Measurements from ENCODE around the gene CFAP54. TPM values are rescaled to one million over a fixed set of nuclear protein-coding genes. Genes with fewer than 3 reads are reported as not detected.

The CFAP54 gene
- total and polyA plus RNA-seq, 2 of the 4 experiments (the other 2 are of a cell fraction), result 0.18 to 0.41 TPM

DNA sequence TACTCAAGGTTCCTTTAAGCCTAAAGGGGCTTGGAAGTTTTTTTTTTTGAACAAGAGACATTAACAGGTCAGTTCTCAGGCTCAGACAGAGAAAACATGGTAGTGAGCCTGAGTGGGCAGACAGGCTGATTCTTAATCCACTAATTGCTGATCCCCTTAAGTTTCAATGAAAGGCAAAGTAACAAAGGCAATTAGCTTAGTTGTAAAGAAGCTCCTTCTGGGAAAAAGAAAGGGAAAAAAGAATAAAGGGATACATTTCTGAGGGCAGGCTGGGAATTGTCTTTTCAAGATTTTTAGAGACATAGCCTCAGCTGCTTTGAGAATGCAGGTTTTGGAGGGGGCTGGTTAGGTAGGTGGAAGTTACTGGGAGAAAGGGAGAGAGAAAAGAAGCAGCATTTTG, 133.8 kb downstream of the CFAP54 start:
- H2AK9ac ChIP-seq (replicated peaks; ENCODE audit: low read depth, low read length, poor library complexity), result no peak overlapping the region
- no peak overlapping the region for H2BK15ac ChIP-seq (ENCODE audit: low read depth, low read length)
- H3K79me1 ChIP-seq (ENCODE audit: low read depth in 1 of 2, low read length in 2 of 2), result no peaks in the 10 kb centered on the region
- no peaks in the 10 kb centered on the region for H3K4me1 ChIP-seq (ENCODE audit: control insufficient read depth, insufficient read depth, low read length)
- no peak overlapping the region for H3K23ac ChIP-seq (ENCODE audit: low read depth, low read length)
- H4K20me1 ChIP-seq (ENCODE audit: insufficient read depth, low read length), result no peaks in the 10 kb centered on the region
- no peak overlapping the region for H3K9ac ChIP-seq (ENCODE audit: low read depth, low read length)
- H3K9me1 ChIP-seq (ENCODE audit: insufficient read depth, low read length), result no peaks in the 10 kb centered on the region
- dilution Hi-C loops (cut with HindIII; ENCODE audit: low sequenced_read_pairs, unreplicated experiment) (no loop called here), in situ Hi-C loops (cut with MboI; ENCODE audit: low sequenced_read_pairs) (no loop called here), intact Hi-C loops (cut with micrococcal nuclease) (no loop called here)
- H2BK120ac ChIP-seq (ENCODE audit: low read depth, low read length), result no peak overlapping the region
- H3K14ac ChIP-seq (replicated peaks; ENCODE audit: low read depth, low read length), result no peak overlapping the region
- DNase-seq (no peak), ATAC-seq (ENCODE audit: low read depth) (no peak)
- no peaks in the 10 kb centered on the region for H3K27me3 ChIP-seq (ENCODE audit: control insufficient read depth, insufficient read depth, low read length)
- no peak overlapping the region for H2AFZ ChIP-seq (replicated peaks; ENCODE audit: low read length, poor library complexity)
- no peaks in the 10 kb centered on the region for H3K36me3 ChIP-seq (ENCODE audit: control insufficient read depth, insufficient read depth, low read length)
- POLR2A ChIA-PET (ENCODE audit: unreplicated experiment), result no interaction called here
- BruUV-seq (replicated peaks), result no TSS peak
- no peak overlapping the region for H3K27ac ChIP-seq (ENCODE audit: insufficient read depth, low read length)
- no peak overlapping the region for H3K18ac ChIP-seq (ENCODE audit: low read depth, low read length)
- no peak overlapping the region for H3K4me3 ChIP-seq (ENCODE audit: insufficient read depth, low read depth, low read length)
- CTCF ChIA-PET, result no interaction called here
- no peak overlapping the region for H2BK20ac ChIP-seq (ENCODE audit: low read depth, low read length)
- no peak overlapping the region for H2AK5ac ChIP-seq (ENCODE audit: low read depth, low read length)
- no peak overlapping the region for H3K56ac ChIP-seq (ENCODE audit: extremely low read depth, insufficient read depth, low read length)
- no peak overlapping the region for H4K5ac ChIP-seq (ENCODE audit: low read depth, low read length)
- no peak overlapping the region for H4K8ac ChIP-seq (ENCODE audit: low read depth in 2 of 2, low read length in 2 of 2)
- H3K4ac ChIP-seq (ENCODE audit: low read depth, low read length), result no peak overlapping the region
- H4K91ac ChIP-seq (ENCODE audit: insufficient read depth, low read depth, low read length), result no peak overlapping the region
- H2BK5ac ChIP-seq (ENCODE audit: low read depth, low read length, poor library complexity, severe bottlenecking), result no peak overlapping the region
- no peak overlapping the region for H3K4me2 ChIP-seq (ENCODE audit: low read depth, low read length)
- no peaks in the 10 kb centered on the region for H3K9me3 ChIP-seq (ENCODE audit: control insufficient read depth, insufficient read depth, low read length)
- no peak for TF ChIP-seq MAZ (IDR thresholded peaks at IDR 0.05; ENCODE audit: borderline replicate concordance, low read depth, low read length)
- TF ChIP-seq, protein P1, sequence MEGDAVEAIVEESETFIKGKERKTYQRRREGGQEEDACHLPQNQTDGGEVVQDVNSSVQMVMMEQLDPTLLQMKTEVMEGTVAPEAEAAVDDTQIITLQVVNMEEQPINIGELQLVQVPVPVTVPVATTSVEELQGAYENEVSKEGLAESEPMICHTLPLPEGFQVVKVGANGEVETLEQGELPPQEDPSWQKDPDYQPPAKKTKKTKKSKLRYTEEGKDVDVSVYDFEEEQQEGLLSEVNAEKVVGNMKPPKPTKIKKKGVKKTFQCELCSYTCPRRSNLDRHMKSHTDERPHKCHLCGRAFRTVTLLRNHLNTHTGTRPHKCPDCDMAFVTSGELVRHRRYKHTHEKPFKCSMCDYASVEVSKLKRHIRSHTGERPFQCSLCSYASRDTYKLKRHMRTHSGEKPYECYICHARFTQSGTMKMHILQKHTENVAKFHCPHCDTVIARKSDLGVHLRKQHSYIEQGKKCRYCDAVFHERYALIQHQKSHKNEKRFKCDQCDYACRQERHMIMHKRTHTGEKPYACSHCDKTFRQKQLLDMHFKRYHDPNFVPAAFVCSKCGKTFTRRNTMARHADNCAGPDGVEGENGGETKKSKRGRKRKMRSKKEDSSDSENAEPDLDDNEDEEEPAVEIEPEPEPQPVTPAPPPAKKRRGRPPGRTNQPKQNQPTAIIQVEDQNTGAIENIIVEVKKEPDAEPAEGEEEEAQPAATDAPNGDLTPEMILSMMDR (conservative IDR thresholded peaks at IDR 0.05; ENCODE audit: low read depth, low read length), result no peak
- TF ChIP-seq BHLHE40 (IDR thresholded peaks at IDR 0.05; ENCODE audit: low read depth, low read length), result no peak
- TF ChIP-seq, protein P2, sequence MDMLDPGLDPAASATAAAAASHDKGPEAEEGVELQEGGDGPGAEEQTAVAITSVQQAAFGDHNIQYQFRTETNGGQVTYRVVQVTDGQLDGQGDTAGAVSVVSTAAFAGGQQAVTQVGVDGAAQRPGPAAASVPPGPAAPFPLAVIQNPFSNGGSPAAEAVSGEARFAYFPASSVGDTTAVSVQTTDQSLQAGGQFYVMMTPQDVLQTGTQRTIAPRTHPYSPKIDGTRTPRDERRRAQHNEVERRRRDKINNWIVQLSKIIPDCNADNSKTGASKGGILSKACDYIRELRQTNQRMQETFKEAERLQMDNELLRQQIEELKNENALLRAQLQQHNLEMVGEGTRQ (IDR thresholded peaks at IDR 0.05; ENCODE audit: low read depth, low read length), result no peak
- TF ChIP-seq RFX5 (IDR thresholded peaks at IDR 0.05; ENCODE audit: low read depth, low read length), result no peak
- no peak for TF ChIP-seq POLR2A (IDR thresholded peaks at IDR 0.05; ENCODE audit: low read depth, low read length)
- TF ChIP-seq RAD21 (IDR thresholded peaks at IDR 0.05; ENCODE audit: low read length), result no peak
- no peak for TF ChIP-seq SMC3 (IDR thresholded peaks at IDR 0.05; ENCODE audit: low read depth, low read length)
- no peak for TF ChIP-seq MAFK (IDR thresholded peaks at IDR 0.05; ENCODE audit: low read depth, low read length)
- no peak for TF ChIP-seq RCOR1 (IDR thresholded peaks at IDR 0.05; ENCODE audit: insufficient replicate concordance, low read length)
- no peak for TF ChIP-seq FOS (IDR thresholded peaks at IDR 0.05; ENCODE audit: low read depth, low read length)
- TF ChIP-seq CEBPB (IDR thresholded peaks at IDR 0.05; ENCODE audit: low read depth, low read length), result no peak
- no peak for TF ChIP-seq NFE2L2 (IDR thresholded peaks at IDR 0.05; ENCODE audit: low read depth, low read length)
- TF ChIP-seq, protein P3, sequence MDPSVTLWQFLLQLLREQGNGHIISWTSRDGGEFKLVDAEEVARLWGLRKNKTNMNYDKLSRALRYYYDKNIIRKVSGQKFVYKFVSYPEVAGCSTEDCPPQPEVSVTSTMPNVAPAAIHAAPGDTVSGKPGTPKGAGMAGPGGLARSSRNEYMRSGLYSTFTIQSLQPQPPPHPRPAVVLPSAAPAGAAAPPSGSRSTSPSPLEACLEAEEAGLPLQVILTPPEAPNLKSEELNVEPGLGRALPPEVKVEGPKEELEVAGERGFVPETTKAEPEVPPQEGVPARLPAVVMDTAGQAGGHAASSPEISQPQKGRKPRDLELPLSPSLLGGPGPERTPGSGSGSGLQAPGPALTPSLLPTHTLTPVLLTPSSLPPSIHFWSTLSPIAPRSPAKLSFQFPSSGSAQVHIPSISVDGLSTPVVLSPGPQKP (IDR thresholded peaks at IDR 0.05; ENCODE audit: borderline replicate concordance, low read depth, low read length), result no peak
- TF ChIP-seq MXI1 (IDR thresholded peaks at IDR 0.05; ENCODE audit: borderline replicate concordance, low read depth, low read length), result no peak
- TF ChIP-seq CHD1 (IDR thresholded peaks at IDR 0.05; ENCODE audit: low read depth, low read length), result no peak

Data from IMR-90 (cell line).